Transverse colon (tissue), 3 donors: ENCODE measurements around the gene TXNDC8.

Experiments
- POLR2A ChIP-seq: fragments of 450-650 bp; IDR thresholded peaks from one replicate; pipeline ENCODE4 v1.6.1; 2016; ENCODE audit warnings: antibody characterized with exemption, mild to moderate bottlenecking, moderate library complexity
- POLR2AphosphoS5 ChIP-seq, 3 donors: sonication (generic); formaldehyde crosslinking; IDR thresholded peaks; one replicate each; pipeline ENCODE4 v1.6.1; 2016; ENCODE audit warnings: antibody characterized with exemption in 3 of 3

DNA sequence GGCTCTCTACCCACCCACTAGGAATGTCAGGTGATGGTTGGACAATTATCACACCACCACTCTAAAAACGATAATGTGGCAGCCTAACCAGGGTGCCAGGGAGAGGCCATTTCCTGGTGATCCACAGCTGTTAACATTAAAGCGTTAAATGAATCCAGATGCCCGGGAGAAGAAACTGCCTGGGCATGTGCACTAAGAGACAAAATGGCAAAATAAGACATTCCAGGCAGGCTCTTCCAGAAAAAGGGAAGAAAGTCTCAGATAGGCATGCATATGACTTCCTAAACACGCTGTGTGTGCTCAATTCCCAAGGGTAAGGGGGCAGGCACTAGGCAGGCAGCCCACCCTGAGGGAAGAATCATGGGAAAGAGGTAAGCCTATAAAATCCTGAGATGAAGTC, 76.8 kb downstream of the TXNDC8 start:
- no peak for TF ChIP-seq POLR2A
- TF ChIP-seq POLR2AphosphoS5 (IDR thresholded peaks at IDR 0.05), result no peak
